CD1c-positive myeloid dendritic cell (primary cell): Measurements from ENCODE around the gene LDB2.

Source experiments
- DNase-seq: peaks from one replicate; pipeline ENCODE4 v3.0.0-alpha.2; 2016; ENCODE audit errors: extremely low spot score

Gene LDB2

DNA sequence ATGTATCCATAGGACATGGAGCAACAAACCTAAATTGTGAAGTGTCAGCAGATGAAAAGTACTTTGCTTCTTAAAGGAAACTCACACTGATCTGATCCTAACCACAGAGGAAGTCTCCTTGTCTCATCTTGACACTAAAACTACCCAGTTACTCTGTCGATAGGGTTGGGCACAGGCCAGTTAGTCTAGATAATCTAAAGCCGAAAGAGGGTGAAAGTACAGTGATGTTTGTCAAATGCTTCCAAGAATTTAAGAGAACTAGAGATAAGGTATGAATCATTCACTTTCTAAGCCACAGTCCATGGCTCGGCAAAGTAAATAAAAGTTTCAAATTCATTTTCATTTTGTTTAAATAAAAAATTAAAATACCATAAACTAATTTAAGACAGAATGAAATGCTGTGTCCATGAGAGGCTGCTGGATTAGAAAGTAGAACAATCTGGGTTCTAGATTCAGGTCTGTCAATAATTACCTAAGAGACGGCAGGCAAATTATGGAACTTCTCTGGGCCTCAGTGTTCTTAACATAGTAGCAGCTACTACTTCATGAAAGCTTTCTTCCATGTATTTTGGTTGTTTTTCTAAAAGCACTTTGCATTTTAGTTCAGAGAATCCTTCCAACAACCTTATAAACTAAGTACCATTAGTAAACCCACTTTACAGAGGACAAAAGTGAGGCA lies 176.7 kb downstream of the LDB2 start:
- DNase-seq: no peak

DNA sequence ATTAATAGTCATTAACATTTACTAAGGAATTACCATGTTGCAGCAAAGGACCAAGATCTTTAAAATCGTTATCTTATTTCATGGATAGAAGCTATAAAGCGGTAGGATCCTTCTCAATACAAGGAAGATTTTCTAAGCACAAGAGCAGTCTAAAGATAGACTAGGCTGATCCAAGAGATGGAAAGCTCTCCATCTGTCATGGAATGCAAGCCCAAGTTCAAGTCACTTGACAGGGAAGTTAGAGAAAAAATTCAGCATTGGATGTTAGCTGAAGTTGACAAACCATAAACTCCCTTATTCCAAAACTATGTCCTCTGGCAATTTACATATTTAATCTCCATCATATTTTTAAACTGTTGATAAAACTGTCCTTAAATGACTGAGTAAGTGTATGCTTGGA lies 177.7 kb downstream of the LDB2 start:
- DNase-seq: no peak

DNA sequence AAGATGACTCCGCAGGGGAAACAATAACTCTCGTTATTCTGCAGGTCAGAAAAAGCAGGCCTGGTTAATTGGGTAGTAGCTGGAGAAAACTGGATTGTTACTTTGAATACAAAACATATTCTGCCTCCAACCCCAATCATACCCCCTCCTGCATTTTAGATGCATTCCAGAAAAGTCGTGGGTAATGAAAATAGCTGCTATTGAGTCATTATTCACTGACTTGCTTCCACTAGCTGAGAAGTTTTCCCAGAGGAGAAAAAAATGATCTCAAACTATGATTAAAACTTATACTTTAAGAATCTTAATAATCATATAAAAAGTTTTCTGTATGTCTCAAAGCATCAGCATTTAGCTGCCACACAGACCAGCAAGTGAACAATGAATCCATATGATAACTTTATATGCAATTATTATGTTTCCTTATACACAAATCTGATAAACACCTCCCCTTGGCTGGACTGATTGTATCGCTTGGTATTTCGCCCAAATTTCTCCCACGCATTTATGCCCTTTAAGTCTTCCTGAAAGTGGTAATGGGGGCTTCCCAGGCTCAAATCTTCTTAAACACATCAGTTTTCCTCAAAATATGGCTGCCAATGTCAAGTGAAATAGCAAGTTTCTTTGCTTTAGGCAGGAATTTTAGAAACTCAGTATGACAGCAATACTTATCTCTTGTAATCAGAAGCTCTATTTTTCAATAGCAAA lies 181.0 kb downstream of the LDB2 start:
- no peak for DNase-seq

DNA sequence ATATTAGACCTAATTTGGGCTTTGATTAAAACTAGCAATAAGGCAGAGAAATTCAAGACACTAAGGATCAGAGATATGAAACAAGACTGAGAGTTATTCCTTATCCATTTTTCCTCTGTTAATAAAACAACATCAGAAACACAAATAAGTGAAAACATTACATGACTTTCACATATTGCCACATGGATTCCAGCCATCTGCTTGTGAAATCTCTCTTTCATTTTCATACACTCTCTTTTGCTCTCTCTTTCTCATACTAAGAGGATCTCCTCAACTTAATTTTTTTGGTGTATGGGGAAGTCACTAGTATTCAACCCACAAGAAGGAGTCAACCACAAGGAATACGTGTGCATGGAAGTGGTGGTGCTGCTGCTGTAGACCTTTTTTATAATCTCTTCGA lies 183.0 kb downstream of the LDB2 start:
- DNase-seq: no peak

DNA sequence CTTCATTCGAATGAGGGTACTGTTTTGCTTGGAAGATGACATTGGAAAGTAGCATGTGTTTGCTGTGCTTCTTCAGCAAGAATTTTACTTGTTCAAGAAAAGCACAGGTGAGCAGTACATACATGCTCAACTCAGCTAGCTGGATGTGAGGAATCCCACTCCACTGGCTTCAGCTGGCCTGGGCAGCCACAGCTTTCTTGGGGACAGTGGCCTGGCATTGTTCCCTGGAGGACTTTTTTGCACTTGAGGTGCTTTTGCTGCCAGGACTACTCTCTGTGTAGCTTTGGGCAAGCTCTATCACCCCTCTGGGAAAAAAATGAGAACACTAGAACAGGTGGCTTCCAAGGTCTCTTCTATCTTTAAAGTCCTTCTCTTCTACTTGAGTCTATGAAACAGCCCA lies 184.3 kb downstream of the LDB2 start:
- DNase-seq: no peak

DNA sequence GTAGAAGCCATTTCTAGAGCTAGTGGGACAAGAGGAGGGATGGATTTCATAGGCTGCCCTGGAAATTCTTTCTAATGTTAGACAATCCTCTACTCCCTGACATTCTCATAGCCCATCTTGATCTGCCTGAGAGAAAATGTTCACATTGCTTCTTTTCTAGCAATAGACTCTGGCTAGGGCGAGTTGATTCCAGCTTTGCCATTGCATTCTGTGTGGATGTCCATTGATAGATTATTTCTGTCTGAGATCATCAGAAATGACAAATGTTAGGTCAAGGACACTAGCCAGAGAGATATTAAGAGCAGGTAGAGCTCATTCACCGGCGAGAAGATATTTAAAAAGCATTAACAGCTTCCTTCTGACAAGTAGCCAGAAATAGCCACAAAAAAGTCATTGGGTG lies 184.7 kb downstream of the LDB2 start:
- no peak for DNase-seq

DNA sequence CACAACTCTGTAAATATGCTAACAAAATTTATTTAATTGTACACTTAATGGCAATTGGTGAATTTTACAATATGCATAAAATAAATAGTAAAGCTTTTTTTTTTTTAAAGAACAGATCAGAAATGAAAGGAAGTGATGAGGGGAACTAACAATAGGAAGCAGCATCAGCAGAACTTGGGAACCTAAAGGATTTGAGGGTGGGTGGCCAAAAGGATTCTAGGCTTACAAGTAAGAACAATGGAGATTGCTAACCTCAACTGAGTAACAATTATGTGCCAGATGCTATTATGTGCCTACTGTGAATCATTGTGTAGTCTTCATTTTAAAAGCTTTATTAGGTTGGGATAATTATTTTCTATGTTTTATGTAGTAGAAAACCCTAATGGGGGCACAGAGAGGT lies 185.2 kb downstream of the LDB2 start:
- DNase-seq: no peak

DNA sequence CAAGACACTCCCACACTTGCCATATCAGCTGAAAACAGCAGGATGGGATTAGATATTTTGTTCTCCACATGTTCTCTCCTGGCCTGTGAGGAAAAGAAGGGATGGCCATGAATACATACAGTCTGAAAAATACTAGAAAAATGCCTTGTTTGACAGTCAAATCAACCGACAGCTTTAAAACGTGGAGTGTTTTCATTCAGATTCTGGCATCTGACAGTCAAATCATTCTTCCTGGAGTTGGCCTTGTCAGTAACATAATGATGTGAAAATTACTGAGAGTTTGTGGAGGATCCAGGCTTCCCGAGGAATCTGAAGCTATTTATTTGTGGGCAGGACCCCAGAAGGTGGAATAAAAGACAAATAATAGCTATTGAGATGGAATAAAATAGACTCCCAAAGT lies 188.2 kb downstream of the LDB2 start:
- no peak for DNase-seq

DNA sequence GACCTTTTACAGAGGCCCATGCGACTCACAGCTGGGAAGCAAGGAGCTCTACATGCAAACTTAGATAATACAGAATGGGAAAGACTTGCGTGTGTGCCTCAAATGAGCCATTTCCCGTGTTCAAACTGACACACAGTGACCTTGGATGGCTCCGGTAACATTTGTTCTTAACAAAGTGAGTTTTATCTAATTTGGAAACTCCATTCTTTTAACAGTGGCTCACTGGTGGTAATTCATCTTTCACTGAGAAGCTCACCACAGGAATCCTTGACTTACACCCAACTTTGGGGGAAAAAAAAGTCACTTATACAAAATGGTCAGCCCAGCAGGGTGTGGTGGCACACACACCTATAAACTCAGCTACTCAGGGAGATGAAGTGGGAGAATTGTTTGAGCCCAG lies 190.6 kb downstream of the LDB2 start:
- DNase-seq: no peak

DNA sequence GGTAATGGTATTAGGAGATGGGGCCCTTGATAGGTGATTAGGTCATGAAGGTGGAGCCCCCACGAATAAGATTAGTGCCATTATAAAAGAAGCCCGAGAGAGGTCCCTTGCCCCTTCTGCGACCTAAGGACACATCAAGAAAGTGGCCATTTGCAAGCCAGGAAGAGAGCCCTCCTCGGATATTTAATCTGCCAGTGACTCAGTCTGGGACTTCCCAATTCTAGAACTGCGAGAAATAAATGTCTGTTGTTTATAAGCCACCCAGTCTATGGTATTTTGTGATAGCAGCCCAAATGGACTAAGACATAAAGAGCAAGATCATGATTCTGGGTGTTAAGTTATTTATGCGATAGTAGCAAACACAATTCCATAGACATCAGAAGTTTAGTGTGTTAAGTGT lies 192.2 kb downstream of the LDB2 start:
- no peak for DNase-seq

DNA sequence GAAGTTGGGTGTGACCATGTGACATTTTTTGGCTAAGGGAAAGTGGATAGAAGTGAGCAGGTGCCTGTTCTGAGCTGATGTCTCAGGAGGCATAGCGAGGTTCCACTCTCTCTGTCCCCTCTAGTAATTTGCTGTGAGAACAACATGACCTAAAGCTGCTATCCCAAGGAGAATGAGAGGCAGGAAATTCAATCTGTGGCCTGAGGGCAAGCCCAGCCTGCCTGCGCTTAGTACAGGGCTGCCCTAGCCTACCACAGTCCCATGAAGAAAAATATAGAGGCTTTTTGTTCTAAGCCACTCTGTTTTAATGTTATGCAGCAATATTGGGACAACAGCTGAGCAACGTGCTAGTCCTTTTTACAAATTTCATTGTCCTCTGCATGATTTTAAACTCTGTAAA lies 193.1 kb downstream of the LDB2 start:
- no peak for DNase-seq

DNA sequence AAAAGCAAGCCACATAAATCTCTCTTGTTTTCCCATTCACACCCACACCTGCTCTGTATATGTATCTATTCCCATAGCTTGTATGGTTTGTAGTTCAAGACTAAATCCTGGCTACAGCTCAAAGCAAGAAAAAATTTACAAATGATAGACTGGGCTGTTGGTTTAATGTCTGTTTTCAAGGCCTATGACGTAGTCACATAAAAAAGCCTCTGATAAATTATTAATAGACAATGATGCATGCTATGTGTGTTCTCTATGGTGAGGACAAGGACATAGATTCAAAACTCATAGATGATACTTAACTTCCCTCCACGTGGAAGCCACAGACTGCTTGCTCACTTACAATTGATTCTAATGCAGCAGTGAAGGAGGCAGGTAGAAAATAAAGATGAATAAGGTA lies 194.0 kb downstream of the LDB2 start:
- DNase-seq: no peak

DNA sequence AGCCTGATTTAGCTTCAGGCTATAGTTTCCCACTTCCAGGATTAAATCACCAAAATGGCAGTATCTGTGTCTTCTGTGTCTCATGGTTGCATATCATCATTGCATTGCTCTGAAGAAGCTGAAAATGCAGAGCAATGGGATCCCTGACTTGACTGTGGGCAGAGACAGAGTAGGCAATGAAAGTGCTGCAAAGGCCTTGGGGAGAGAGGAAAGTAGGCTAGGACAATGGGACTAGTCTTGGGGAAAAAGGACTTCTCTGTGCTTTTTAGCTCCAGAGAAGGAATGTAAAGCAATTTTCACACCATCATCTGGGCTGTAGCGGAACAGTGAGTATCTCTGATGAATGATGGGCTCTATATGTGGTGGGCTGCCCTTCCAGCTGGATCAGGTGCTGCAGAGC lies 202.5 kb downstream of the LDB2 start:
- DNase-seq: no peak

DNA sequence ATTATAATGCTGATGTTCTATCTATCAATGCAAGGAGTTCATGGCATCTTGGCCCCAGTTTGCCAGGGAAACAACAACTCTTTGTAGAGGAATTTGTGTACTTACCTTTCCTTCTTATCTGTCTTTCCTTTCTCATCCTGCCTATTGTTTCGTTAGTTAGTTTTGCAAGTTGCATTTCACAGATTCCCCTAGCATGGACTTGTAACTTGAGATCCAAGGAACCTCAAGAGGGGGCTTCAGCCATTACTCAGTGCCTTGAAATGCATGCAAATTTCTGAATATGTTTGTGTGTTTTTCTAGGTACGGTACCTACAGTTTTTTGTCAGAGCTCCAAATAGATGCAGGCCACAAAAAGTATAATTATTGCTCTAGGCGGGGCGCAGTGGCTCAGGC lies 203.6 kb downstream of the LDB2 start:
- no peak for DNase-seq

DNA sequence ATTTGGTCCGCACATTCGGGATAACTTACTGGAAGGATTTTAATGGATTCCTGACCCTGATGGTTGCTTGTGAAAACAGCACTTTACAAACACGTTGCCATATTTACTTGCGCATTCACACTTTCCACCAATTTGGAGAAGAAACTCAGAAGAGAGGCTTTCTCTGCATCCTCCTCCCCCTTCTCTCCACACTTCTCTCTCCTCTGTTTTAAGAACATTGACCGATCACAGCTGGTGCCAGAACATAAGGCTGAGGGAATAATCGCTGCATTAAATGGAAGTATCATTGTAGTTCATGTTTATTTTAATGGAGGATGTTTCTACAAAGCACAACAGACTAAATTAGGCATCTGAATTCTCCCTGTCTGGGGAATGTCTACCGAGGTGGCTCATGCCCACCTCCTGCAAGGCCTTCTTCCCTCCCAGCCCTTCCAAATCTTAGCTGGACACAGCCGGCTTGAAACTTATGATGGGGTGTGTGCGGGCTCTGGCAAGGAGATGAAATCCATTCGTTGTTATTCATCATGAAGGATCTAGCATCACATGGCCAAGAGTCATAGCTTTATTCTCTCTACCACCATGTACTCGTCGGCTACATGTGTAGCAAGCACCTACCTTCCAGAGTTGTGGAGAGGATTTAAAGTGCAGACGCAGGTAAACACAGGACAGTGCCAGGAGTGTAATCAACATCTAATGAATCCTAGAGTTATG lies 204.1 kb downstream of the LDB2 start:
- DNase-seq: no peak

DNA sequence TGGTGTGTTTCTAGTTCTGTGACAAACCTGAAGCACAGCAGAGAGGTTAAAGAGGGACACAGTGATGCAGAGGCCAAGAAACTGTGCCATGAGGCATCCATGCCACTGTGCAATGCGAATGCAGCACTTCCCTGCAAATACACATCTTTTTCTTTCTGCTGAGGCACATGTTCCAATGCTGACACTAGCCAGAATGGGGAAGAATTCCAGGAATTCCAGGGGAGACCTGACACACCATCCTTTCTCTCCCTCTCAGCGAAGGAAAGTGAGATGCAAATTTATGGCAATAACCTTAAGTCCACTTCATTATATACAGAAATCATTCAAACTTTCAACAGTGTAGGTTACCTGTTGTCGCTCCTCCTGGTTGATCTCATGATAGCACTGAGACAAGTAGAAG lies 204.8 kb downstream of the LDB2 start:
- no peak for DNase-seq

DNA sequence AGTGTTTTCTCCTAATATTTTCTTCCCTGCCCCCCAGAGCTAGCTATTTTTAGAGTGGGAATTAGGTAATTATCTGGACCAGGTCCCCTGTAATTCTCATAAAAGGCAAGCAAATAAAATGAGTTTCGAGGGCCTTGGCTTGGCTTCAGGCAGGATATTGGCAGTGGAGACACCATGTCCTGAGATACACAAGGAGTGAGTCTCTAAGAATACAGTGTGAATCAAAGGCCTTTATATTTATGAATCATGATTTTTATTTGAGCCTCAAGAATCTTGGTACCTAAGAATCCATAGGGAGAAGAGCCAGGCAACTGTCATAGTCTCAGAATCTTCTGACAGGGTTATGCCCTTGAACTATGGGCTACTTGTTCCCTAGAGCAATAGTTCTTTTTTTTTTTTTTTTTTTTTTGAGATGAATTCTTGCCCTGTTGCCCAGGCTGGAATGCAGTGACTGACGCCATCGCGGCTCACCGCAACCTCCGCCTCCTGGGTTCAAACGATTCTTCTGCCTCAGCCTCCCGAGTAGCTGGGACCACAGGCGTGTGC lies 205.4 kb downstream of the LDB2 start:
- no peak for DNase-seq

DNA sequence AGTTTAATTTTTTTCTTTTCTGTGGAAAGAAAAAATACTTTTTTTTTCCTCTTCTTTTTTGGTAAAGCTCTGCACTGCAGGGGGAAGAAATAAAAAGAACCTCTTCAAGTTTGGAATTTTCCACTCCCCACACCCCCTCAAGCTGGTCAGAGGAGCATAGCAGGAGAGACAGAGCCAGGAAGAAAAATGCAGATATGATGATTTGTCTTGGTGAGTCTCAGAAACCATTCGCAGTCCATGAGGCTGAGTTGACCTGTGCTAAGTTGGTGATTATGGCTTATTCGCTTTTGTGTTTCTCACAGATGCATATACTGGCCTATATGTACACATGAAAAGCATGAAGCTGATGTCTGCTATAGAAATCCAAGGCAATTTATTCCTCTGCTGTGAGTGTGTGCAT lies 205.9 kb downstream of the LDB2 start:
- no peak for DNase-seq

DNA sequence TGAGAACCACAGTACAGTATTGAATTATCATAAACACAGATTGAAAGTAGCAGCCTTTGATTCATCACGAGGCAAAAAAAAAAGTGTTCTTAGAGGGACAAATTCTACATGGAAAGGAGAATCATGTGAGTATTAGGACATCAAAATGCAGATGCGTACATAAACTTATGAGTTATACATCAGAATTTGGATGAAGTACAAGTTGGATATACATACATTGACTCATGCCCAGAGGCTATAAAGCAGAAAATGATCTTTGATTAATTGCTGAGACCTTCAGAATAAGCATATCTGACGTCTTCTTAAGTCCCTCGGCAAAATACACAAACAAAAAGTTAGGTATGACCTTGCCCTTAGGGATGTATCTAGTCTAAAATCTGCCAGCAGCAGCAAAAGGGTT lies 206.4 kb downstream of the LDB2 start:
- no peak for DNase-seq

DNA sequence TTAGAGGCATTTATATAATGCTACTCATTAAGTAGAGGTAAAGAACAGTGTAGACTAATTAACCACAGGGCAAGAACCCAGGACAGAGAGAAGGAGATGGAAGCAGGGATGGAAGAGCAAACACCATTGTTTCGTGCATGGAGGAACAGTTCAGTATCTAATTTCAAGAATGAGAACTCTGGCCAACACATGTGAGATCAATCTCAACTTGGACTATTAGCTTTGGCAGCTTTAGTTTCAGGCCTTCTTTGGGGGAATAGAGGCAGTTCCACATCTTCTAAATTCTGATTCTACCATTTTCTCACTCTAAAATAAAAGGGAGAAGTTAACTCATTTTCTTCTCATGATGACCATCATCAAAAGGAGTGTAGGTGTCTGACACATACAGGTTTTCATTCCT lies 207.0 kb downstream of the LDB2 start:
- DNase-seq: no peak

DNA sequence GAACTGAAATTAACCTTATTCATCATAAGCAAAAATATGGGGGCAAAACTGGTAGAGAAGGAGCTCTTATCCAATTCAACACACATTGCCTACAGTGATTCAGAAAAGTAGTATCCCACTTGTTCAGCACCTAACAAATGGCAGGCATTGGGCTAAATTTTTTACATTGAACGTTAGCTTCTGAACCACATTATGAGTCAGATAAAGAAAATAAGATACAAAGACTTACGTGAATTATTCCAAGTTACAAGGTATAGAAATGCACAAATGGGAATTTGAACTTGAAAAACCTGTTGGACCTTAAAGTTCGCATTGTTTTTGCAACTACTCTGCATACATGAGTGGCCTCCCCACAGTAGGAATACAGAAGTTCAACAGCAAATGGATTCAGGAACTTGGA lies 210.6 kb downstream of the LDB2 start:
- no peak for DNase-seq

DNA sequence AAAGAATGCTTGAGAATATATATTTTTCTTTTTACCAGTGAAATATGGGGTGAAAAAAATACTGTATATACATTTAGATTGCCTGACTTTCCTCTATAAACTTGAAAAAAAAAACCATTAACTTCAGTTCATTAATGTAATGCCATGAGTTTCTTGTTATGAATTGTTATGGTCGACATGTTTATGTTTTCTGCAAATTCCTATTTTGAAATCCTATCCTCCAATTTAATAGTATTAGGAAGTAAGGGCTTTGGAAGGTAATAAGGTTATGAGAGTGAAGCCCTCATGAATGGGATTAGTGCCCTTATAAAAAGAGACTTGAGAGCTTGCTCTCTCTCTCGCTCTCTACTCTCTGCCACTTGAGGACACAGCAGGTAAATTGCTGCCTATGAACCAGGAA lies 211.4 kb downstream of the LDB2 start:
- DNase-seq: no peak

DNA sequence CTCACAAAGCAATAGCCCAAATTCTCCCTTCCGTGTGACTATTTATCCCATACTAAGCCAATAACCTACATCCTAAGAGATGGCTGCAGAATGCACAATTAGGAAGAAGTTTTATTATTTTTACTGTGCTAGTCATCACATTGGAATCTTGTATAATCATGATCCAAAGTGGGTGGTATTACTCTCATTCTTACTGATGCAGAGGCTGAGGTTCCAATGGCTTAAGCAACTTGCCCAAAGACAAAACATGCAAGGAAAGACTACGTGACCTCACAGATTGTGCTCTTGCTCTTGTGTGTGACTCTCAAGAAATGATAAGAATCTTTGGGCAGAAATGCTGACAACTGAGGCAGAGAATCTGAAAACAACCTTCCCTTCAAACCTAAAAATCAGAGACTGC lies 212.2 kb downstream of the LDB2 start:
- no peak for DNase-seq
